Measurements from ENCODE around the gene TPI1. TPM values are rescaled to one million over a fixed set of nuclear protein-coding genes. Genes with fewer than 3 reads are reported as not detected.

Gene TPI1
- total RNA-seq, 4 donors from 2014 or later: 288 to 372 (median 355) TPM

GRCh38 chr12:6849976-6850560 lies 17.3 kb upstream of the TPI1 start:
- intact Hi-C loops (cut with DNase I): no loop called here
- 76% methylated on average over 10 of the region's 10 CpGs for WGBS
- TF ChIP-seq CTCF (IDR thresholded peaks at IDR 0.05) (no peak), POLR2A (IDR thresholded peaks at IDR 0.05; ENCODE audit: low read depth) (no peak), EP300 (IDR thresholded peaks at IDR 0.05) (no peak), POLR2AphosphoS5 (IDR thresholded peaks at IDR 0.05) (no peak)
- H3K4me1 ChIP-seq: peaks cover 13 to 26% (median 20%) of the 10 kb centered on the region in 4 donors
- H3K27me3 ChIP-seq: no peaks in the 10 kb centered on the region
- no peak overlapping the region for H3K27ac ChIP-seq (replicated peaks in 1 of 4)
- H3K36me3 ChIP-seq: peaks cover 0 to 45% (median 30%) of the 10 kb centered on the region in 4 donors
- no peak for DNase-seq (ENCODE audit: extremely low spot score)
- no peak overlapping the region for H3K4me3 ChIP-seq
- H3K9me3 ChIP-seq: no peaks in the 10 kb centered on the region

- Histone ChIP-seq H3K4me1 (peaks cover 13 to 26% (median 20%) of the 10 kb centered on the region in 4 donors), H3K4me3 (peak overlapping the region; percentile 61 to 94 (median 68)), H3K27ac (replicated peaks in 1 of 4) (peak overlapping the region; percentile 92 to 98 (median 95)), H3K36me3 (peaks cover 3 to 43% (median 29%) of the 10 kb centered on the region in 4 donors), H3K27me3 (no peaks in the 10 kb centered on the region), H3K9me3 (no peaks in the 10 kb centered on the region)
- TF ChIP-seq POLR2AphosphoS5 (IDR thresholded peaks at IDR 0.05): no peak
- TF ChIP-seq CTCF (IDR thresholded peaks at IDR 0.05): no peak
- intact Hi-C loops (cut with DNase I): no loop called here
- no peak for DNase-seq (ENCODE audit: extremely low spot score)
- 31% methylated on average over 6 of the region's 16 CpGs for WGBS
Measured at GRCh38 chr12:6850796-6851152, 16.6 kb upstream of the TPI1 start.

GRCh38 chr12:6851153-6851920 lies 16.0 kb upstream of the TPI1 start, which contains the start of gene CDCA3:
Gene CDCA3 (minus strand): TSS chr12:6851286. CDS start chr12:6850952, 334 bp downstream.
- under 1% methylated on average over 33 of the region's 37 CpGs for WGBS

GRCh38 chr12:6851921-6852650 lies 15.2 kb upstream of the TPI1 start, which contains the start of gene USP5:
Gene USP5 (plus strand): TSS chr12:6852150. CDS start chr12:6852180, 30 bp downstream.
- intact Hi-C loops (cut with DNase I): no loop called here
- 0% methylated on average over 24 of the region's 65 CpGs for WGBS
- H3K4me1 ChIP-seq: peaks cover 13 to 26% (median 20%) of the 10 kb centered on the region in 4 donors

More at GRCh38 chr12:6851153-6851920, 16.0 kb upstream of the TPI1 start, which contains the start of gene CDCA3:
- Histone ChIP-seq H3K4me1 (peaks cover 13 to 26% (median 20%) of the 10 kb centered on the region in 4 donors), H3K36me3 (peaks cover 9 to 43% (median 29%) of the 10 kb centered on the region in 4 donors), H3K4me3 (peak within 1 kb of the TSS; percentile 61 to 94 (median 68)), H3K9me3 (no peaks in the 10 kb centered on the region), H3K27me3 (no peaks in the 10 kb centered on the region), H3K27ac (replicated peaks in 1 of 4) (peak within 1 kb of the TSS; percentile 92 to 98 (median 95))
- DNase-seq (ENCODE audit: extremely low spot score): peak; percentile 99
- TF ChIP-seq POLR2AphosphoS5 (IDR thresholded peaks at IDR 0.05): peak; percentile 89 to 97
- TF ChIP-seq POLR2A (IDR thresholded peaks at IDR 0.05; ENCODE audit: low read depth): peak; percentile 41
- TF ChIP-seq EP300 (IDR thresholded peaks at IDR 0.05): no peak
- intact Hi-C loops (cut with DNase I): no loop called here

More at GRCh38 chr12:6851921-6852650, 15.2 kb upstream of the TPI1 start, which contains the start of gene USP5:
- peak; percentile 100 for DNase-seq (ENCODE audit: extremely low spot score)
- Histone ChIP-seq H3K4me3 (peak within 1 kb of the TSS; percentile 61 to 94 (median 68)), H3K36me3 (peaks cover 13 to 43% (median 29%) of the 10 kb centered on the region in 4 donors), H3K9me3 (no peaks in the 10 kb centered on the region), H3K27me3 (no peaks in the 10 kb centered on the region), H3K27ac (replicated peaks in 1 of 4) (peak within 1 kb of the TSS; percentile 92 to 98 (median 95))
- TF ChIP-seq POLR2A (IDR thresholded peaks at IDR 0.05; ENCODE audit: low read depth): peak; percentile 18
- TF ChIP-seq POLR2AphosphoS5 (IDR thresholded peaks at IDR 0.05): peak; percentile 75 to 86
- no peak for TF ChIP-seq EP300 (IDR thresholded peaks at IDR 0.05)
- TF ChIP-seq CTCF (IDR thresholded peaks at IDR 0.05): peak in 1 of 3 experiments; percentile 20

Data from esophagus muscularis mucosa (tissue), 4 donors.